Limb (tissue), 2 donors: Measurements from ENCODE around the gene ARL3.
A peak's percentile ranks its signal among the peaks of the same experiment; 100 is the strongest.
"Not testable (repeated sequence)": the region's sequence is repeated elsewhere in the genome, so short reads cannot be mapped to it uniquely, and the experiment has no call there.

Experiments used
- DNase-seq, 2 donors: peaks; one replicate each; pipeline ENCODE4 v3.0.0-alpha.2; 2016; ENCODE audit errors: extremely low spot score in 2 of 2

Gene ARL3

GRCh38 chr10:102673819-102674511 is 40.2 kb downstream of the ARL3 start:
- DNase-seq: peak; percentile 69 to 71

GRCh38 chr10:102673236-102673818 is 40.9 kb downstream of the ARL3 start:
- no peak for DNase-seq

- DNase-seq: no peak
Observed at GRCh38 chr10:102670871-102671434, 43.2 kb downstream of the ARL3 start.

GRCh38 chr10:102670065-102670670 is 44.0 kb downstream of the ARL3 start:
- no peak for DNase-seq

- peak in 1 of 2 donors; percentile 34 for DNase-seq
Observed at GRCh38 chr10:102669206-102670064, 44.8 kb downstream of the ARL3 start.

GRCh38 chr10:102668326-102669107 is 45.7 kb downstream of the ARL3 start:
- peak in 1 of 2 donors; percentile 37 for DNase-seq

- not testable (repeated sequence) for DNase-seq
Observed at GRCh38 chr10:102667411-102667810, 46.8 kb downstream of the ARL3 start.

GRCh38 chr10:102665904-102666509 is 48.2 kb downstream of the ARL3 start:
- no peak for DNase-seq

- no peak for DNase-seq
Observed at GRCh38 chr10:102661658-102662028, 52.6 kb downstream of the ARL3 start.

- DNase-seq: peak; percentile 83 to 84
Observed at GRCh38 chr10:102660888-102661657, 53.1 kb downstream of the ARL3 start.

- no peak for DNase-seq
Observed at GRCh38 chr10:102658802-102659201, 55.4 kb downstream of the ARL3 start.

GRCh38 chr10:102657984-102658724 is 56.0 kb downstream of the ARL3 start:
- DNase-seq: no peak

- no peak for DNase-seq
Observed at GRCh38 chr10:102657451-102657850, 56.7 kb downstream of the ARL3 start.

- DNase-seq: peak in 1 of 2 donors; percentile 28
Observed at GRCh38 chr10:102656791-102657371, 57.3 kb downstream of the ARL3 start.

GRCh38 chr10:102656026-102656425 is 58.2 kb downstream of the ARL3 start:
- no peak for DNase-seq

GRCh38 chr10:102654969-102655368 is 59.2 kb downstream of the ARL3 start:
- no peak for DNase-seq

- DNase-seq: no peak
Observed at GRCh38 chr10:102654566-102654965, 59.6 kb downstream of the ARL3 start.

- no peak for DNase-seq
Observed at GRCh38 chr10:102653060-102653459, 61.1 kb downstream of the ARL3 start.
